Testis (tissue), 3 donors: ENCODE results near the gene ANXA1. TPM values are rescaled to one million over a fixed set of nuclear protein-coding genes. Genes with fewer than 3 reads are reported as not detected.

Experiments used
- DNase-seq: peaks from one replicate; pipeline ENCODE4 v3.0.0-alpha.2; 2019
- H3K27ac ChIP-seq, 2 donors: fragments of 200-600 bp; sonication (generic); one replicate each; pipeline ENCODE4 v1.5.1; 2019
- H3K27me3 ChIP-seq: fragments of 200-600 bp; sonication (generic); one replicate; pipeline ENCODE4 v1.5.1; 2019
- H3K36me3 ChIP-seq: fragments of 200-600 bp; sonication (generic); one replicate; pipeline ENCODE4 v1.5.1; 2017; ENCODE audit warnings: low read depth; ENCODE audit errors: missing control alignments
- H3K4me1 ChIP-seq: fragments of 200-600 bp; sonication (generic); one replicate; pipeline ENCODE4 v1.5.1; 2019
- H3K4me3 ChIP-seq, 2 donors: fragments of 200-600 bp; sonication (generic); one replicate each; pipeline ENCODE4 v1.5.1; 2017 to 2019
- H3K9me3 ChIP-seq: fragments of 200-600 bp; sonication (generic); one replicate; pipeline ENCODE4 v1.5.1; 2017
- POLR2A ChIP-seq: fragments of 450-650 bp; IDR thresholded peaks from one replicate; pipeline ENCODE4 v1.6.1; 2017; ENCODE audit warnings: antibody characterized with exemption, mild to moderate bottlenecking, moderate library complexity
- WGBS, 2 donors: methylation state at CpG; one replicate each; pipeline ENCODE4 v1.1.5; 2018; 5-methylcytosine and 5-hydroxymethylcytosine counted together
- intact Hi-C: fragments of 100-400 bp; cut with DNase I; formaldehyde crosslinking; loops from one replicate; pipeline ENCODE4 v1.15.1; 2023; ENCODE audit warnings: low total_unique reads
- polyA plus RNA-seq: library from polyadenylated mRNA; stranded (reverse); fragments of 350-450 nt; fragmentation: Illumina TruSeq; extraction: RNeasy Lipid Tissue Mini Kit (QIAGEN cat#74804); gene quantifications from one replicate; pipeline ENCODE4 v1.2.3, GENCODE V29; 2014; ENCODE audit warnings: low read depth, low replicate concordance; ENCODE audit not compliant: insufficient read depth
- total RNA-seq, 2 donors: library from RNA; depleted of rRNA; stranded (reverse); fragments of >200 nt; gene quantifications; one replicate each; pipeline ENCODE4 v1.2.3, GENCODE V29; 2016
- TF ChIP-seq, protein P1 (sequence below), 3 experiments: fragments of 450-650 bp in 2 of 3; fragments of 200-600 bp in 1 of 3; sonication (generic) in 1 of 3; IDR thresholded peaks; one replicate each; pipeline ENCODE4 v1.5.1; 2016 to 2019; ENCODE audit warnings: antibody characterized with exemption in 3 of 3, mild to moderate bottlenecking in 2 of 3, moderate library complexity in 1 of 3

The ANXA1 gene
- total and polyA plus RNA-seq, 3 donors from 2014 or later, result 12.1 to 49.6 (median 13.4) TPM

DNA sequence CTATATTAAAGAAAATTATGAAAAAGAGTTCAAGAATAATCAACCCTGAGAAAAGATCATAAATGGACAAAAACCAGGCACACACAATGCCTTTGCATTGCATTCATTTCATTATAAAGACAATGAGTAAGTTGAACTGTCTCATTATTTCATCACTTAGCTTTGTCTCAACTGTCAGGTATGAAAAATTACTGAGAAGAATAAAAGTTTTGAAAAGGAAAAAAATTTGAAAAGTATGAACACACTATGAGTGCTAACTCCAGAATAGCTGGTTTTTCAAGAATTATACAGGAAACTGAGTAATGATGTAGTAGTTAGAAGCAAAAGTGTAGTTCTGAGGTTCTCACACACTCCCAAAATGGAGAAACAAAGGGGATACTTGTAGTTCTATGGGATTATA, 16.3 kb upstream of the ANXA1 start:
- Histone ChIP-seq H3K4me1 (no peaks in the 10 kb centered on the region), H3K27ac (no peak overlapping the region), H3K4me3 (no peak overlapping the region), H3K9me3 (no peaks in the 10 kb centered on the region), H3K36me3 (no peaks in the 10 kb centered on the region), H3K27me3 (no peaks in the 10 kb centered on the region)
- no peak for DNase-seq
- intact Hi-C loops, result no loop called here
- no peak for TF ChIP-seq POLR2A
- TF ChIP-seq, protein P1, sequence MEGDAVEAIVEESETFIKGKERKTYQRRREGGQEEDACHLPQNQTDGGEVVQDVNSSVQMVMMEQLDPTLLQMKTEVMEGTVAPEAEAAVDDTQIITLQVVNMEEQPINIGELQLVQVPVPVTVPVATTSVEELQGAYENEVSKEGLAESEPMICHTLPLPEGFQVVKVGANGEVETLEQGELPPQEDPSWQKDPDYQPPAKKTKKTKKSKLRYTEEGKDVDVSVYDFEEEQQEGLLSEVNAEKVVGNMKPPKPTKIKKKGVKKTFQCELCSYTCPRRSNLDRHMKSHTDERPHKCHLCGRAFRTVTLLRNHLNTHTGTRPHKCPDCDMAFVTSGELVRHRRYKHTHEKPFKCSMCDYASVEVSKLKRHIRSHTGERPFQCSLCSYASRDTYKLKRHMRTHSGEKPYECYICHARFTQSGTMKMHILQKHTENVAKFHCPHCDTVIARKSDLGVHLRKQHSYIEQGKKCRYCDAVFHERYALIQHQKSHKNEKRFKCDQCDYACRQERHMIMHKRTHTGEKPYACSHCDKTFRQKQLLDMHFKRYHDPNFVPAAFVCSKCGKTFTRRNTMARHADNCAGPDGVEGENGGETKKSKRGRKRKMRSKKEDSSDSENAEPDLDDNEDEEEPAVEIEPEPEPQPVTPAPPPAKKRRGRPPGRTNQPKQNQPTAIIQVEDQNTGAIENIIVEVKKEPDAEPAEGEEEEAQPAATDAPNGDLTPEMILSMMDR (IDR thresholded peaks at IDR 0.05), result no peak

DNA sequence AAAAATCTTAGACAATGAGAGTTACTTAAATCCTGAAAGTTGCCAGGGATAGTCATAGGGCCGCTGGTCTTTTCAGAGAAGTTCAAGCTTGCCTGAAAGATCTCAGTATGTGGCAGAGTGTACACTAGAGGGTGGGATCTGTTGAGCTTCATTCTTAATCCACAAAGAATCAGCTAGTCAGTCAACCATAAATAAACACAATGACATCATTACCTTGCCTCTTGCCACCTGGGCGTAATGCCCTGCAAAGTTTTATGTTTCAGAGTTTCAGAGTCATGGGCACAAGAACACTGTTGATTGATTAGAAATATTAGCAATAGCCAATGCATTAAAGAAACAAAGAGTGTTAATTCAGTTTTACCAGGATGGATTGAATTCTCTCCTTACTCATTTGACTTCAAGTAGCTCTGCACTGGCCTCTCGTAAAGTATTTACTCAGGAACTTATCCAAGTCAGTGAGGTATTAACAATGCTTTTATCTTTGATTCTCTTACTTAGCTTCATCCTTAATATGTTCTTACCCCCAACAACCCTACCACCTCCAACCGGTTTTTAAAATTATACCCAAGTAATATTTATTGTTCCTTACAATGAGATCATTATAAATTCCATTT, 14.3 kb upstream of the ANXA1 start:
- intact Hi-C loops, result no loop called here
- Histone ChIP-seq H3K9me3 (no peaks in the 10 kb centered on the region), H3K4me1 (no peaks in the 10 kb centered on the region), H3K36me3 (no peaks in the 10 kb centered on the region), H3K4me3 (no peak overlapping the region), H3K27me3 (no peaks in the 10 kb centered on the region), H3K27ac (no peak overlapping the region)
- 82 to 86% methylated on average over 4 of the region's 4 CpGs for WGBS, 2 donors
- no peak for TF ChIP-seq POLR2A
- TF ChIP-seq, protein P1 (IDR thresholded peaks at IDR 0.05), result no peak
- no peak for DNase-seq

GRCh38 chr9:73137914-73138313, 13.8 kb upstream of the ANXA1 start:
- Histone ChIP-seq H3K27ac (no peak overlapping the region), H3K4me1 (no peaks in the 10 kb centered on the region), H3K9me3 (no peaks in the 10 kb centered on the region), H3K4me3 (no peak overlapping the region), H3K36me3 (no peaks in the 10 kb centered on the region), H3K27me3 (no peaks in the 10 kb centered on the region)
- no peak for DNase-seq
- intact Hi-C loops, result no loop called here
- 94 to 95% methylated on average over 2 of the region's 2 CpGs for WGBS, 2 donors
- no peak for TF ChIP-seq POLR2A
- TF ChIP-seq, protein P1 (IDR thresholded peaks at IDR 0.05), result no peak

DNA sequence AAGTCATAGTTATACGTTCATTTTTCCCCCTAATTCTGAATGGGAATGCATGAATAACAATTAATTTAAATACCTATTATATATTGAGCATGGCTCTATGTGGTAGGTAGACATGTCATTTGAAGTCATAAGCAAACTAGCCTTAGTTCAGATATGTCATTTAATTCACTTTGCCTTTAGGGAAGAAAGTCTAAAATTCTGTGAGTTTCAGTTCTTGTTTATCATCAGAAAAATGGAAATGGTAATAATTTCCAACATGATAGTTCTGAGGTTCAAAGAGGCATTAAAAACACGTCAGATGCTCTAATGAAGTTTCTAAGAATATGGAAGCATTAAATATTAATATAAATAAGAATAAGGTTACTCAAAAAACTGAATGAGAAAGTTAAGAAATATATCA, 13.1 kb upstream of the ANXA1 start:
- Histone ChIP-seq H3K27ac (no peak overlapping the region), H3K4me1 (no peaks in the 10 kb centered on the region), H3K4me3 (no peak overlapping the region), H3K36me3 (no peaks in the 10 kb centered on the region), H3K27me3 (no peaks in the 10 kb centered on the region), H3K9me3 (no peaks in the 10 kb centered on the region)
- WGBS, 2 donors, result 88 to 93% methylated on average over 2 of the region's 2 CpGs
- intact Hi-C loops, result no loop called here
- TF ChIP-seq, protein P1 (IDR thresholded peaks at IDR 0.05), result no peak
- no peak for TF ChIP-seq POLR2A
- no peak for DNase-seq

GRCh38 chr9:73141282-73141681, 10.4 kb upstream of the ANXA1 start:
- Histone ChIP-seq H3K36me3 (no peaks in the 10 kb centered on the region), H3K9me3 (no peaks in the 10 kb centered on the region), H3K4me3 (no peak overlapping the region), H3K27me3 (no peaks in the 10 kb centered on the region), H3K4me1 (no peaks in the 10 kb centered on the region), H3K27ac (no peak overlapping the region)
- WGBS, 2 donors, result 77 to 94% methylated on average over 1 of the region's 1 CpG
- no peak for TF ChIP-seq POLR2A
- TF ChIP-seq, protein P1 (IDR thresholded peaks at IDR 0.05), result no peak
- DNase-seq, result no peak
- intact Hi-C loops, result no loop called here
